Activated naive CD8-positive, alpha-beta T cell treated with anti-CD3 and anti-CD28 coated beads, Interleukin-2, amount 50 U/mL, for 24 hours (primary cell): Measurements from ENCODE around the gene AHCYL2.
"Not testable (repeated sequence)": the region's sequence is repeated elsewhere in the genome, so short reads cannot be mapped to it uniquely, and the experiment has no call there.

Source experiments
- ATAC-seq: fragments of 150-1000 bp; cut with Tn5 transposase; one replicate; pipeline ENCODE4 v1.10.0; 2021
- DNase-seq: peaks from one replicate; pipeline ENCODE4 v3.0.0; 2021
- H3K27ac Mint-ChIP-seq: one replicate; pipeline ENCODE4 v1.8.0; 2021; ENCODE audit warnings: mild to moderate bottlenecking, mixed read lengths
- H3K27me3 Mint-ChIP-seq: one replicate; pipeline ENCODE4 v1.8.0; 2021; ENCODE audit warnings: mixed read lengths
- H3K36me3 Mint-ChIP-seq: one replicate; pipeline ENCODE4 v1.8.0; 2021; ENCODE audit warnings: low read depth, mixed read lengths
- H3K4me1 Mint-ChIP-seq: one replicate; pipeline ENCODE4 v1.8.0; 2021; ENCODE audit warnings: mixed read lengths
- H3K4me3 Mint-ChIP-seq: one replicate; pipeline ENCODE4 v1.8.0; 2021; ENCODE audit warnings: mild to moderate bottlenecking, moderate library complexity, mixed read lengths
- H3K9me3 Mint-ChIP-seq: one replicate; pipeline ENCODE4 v1.8.0; 2021; ENCODE audit warnings: mixed read lengths

AHCYL2 gene

DNA sequence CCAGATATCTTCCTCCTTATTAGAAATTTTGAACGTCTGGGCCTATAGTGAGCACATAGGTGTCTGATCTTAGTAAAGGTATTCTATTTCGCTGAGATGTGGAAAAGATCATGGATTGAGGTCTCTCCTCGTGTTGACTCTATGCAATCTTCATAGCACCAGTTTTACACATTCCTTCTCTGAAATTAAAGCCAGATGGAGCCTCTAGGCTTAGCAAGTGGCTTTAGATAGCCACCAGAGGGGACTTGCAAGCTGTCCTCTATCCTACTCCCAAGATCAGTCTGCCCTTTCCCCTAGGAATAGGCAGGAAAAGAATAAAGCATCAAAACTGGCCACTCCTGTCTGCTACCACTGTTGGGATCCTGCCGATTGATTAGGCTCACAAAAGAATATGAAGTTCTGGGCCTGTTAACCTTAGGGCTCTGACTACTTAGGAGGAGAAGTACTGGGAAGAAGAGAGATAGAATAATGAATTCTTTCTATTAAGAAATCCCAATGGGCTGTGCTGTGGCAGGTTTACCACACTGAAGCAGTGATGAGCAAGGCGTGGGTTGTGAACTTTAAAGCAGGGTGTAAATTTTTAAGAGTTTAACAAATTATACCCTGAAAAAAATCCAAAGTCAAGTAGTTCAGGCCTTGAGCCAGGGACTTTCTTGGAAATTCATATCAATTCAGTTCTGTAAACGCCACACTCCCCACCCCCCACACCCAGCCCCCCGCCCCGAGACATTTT lies 207.2 kb downstream of the AHCYL2 start:
- Mint-ChIP-seq H3K27me3 (peaks cover 34% of the 10 kb centered on the region), H3K9me3 (no peaks in the 10 kb centered on the region), H3K4me3 (no peak overlapping the region), H3K27ac (no peak overlapping the region), H3K36me3 (peaks cover 17% of the 10 kb centered on the region), H3K4me1 (peaks cover 29% of the 10 kb centered on the region)
- ATAC-seq (no peak), DNase-seq (no peak)

DNA sequence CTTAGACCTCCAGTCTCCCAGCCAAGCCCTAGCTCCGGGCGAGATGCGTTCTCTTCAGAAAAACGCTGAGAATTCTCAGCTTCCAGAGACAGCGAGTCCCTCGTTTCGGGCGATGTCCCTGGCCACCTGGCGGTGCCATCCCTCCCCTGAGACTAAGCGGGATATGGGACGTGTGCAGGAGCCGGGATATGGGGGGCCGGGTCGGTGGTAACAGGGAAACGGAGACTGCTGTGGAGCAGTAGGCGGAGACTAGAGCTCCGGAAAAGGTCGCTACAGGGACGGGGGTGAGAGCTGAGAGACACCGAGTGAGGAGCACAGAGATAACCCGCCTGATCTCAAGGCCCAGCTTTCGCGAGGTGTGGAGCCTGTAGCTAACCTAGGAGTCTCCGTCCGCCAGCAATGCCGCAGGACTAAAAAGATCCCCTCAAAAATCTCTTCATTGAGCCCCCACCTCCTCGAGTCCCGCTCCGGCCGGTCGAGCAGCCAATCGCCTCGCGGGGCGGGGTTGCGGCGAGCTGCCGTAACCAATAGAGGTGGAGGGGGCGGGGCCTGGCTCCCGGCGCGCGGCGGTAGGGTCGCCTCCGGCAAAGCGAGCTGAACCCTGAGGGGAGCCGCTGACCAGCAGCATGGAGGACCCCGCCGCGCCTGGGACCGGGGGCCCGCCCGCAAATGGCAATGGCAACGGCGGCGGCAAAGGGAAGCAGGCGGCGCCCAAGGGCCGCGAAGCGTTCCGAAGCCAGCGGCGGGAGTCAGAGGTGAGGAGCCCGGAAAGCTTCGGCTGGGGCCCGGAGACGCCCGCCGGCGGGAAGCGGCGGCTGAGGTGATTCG lies 209.2 kb downstream of the AHCYL2 start, which contains the start of gene STRIP2:
TSS of gene STRIP2 (plus strand) at position 586 of the 828 bp plus-strand sequence. CDS start at position 627, 41 bp downstream.
- peaks cover 19% of the 10 kb centered on the region for H3K36me3 Mint-ChIP-seq
- peaks cover 34% of the 10 kb centered on the region for H3K27me3 Mint-ChIP-seq
- H3K4me3 Mint-ChIP-seq: peak within 1 kb of the TSS; percentile 89
- DNase-seq: peak; percentile 96
- peak; percentile 76 for ATAC-seq
- no peaks in the 10 kb centered on the region for H3K9me3 Mint-ChIP-seq
- peaks cover 45% of the 10 kb centered on the region for H3K4me1 Mint-ChIP-seq
- peak within 1 kb of the TSS; percentile 72 for H3K27ac Mint-ChIP-seq

DNA sequence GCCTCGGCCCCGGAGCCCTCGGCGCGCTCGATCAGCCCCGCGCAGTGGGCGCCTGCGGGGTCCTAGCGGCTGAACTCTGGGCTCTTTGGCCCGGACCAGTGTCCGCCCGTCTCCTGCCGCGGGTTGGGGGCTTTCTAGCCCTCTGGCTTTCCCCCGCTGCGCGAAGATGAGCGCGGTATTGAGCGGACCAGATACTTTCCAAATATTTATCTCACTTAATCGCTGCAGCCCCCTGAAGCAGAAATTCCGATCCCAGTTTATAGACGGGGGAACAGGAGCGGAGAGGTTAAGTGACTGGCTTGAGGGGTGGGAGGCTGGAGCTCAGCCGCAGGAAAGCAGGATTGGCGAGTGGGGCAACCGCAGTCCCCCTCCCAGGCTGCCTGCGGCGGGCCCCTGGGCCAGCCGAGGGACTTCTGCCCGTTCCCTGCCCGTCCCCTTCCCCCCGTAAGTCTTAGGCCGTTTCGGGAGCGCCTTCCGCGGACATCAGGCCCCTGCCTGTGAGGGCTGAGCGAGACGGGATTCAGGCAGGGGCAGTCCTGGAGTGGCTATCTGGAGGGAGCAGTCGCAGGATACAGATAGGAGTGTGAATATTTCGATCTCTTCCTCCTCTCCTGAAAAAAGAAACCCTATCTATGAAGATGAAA lies 210.0 kb downstream of the AHCYL2 start:
- peak; percentile 4 for DNase-seq
- Mint-ChIP-seq H3K36me3 (peaks cover 23% of the 10 kb centered on the region), H3K27me3 (peaks cover 34% of the 10 kb centered on the region), H3K27ac (peak overlapping the region; percentile 48), H3K4me1 (peaks cover 53% of the 10 kb centered on the region), H3K9me3 (no peaks in the 10 kb centered on the region), H3K4me3 (peak overlapping the region; percentile 89)
- ATAC-seq: no peak

- H3K36me3 Mint-ChIP-seq: peaks cover 29% of the 10 kb centered on the region
- H3K27me3 Mint-ChIP-seq: peaks cover 31% of the 10 kb centered on the region
- peak overlapping the region; percentile 89 for H3K4me3 Mint-ChIP-seq
- ATAC-seq (no peak), DNase-seq (no peak)
- H3K4me1 Mint-ChIP-seq: peaks cover 59% of the 10 kb centered on the region
- H3K9me3 Mint-ChIP-seq: no peaks in the 10 kb centered on the region
- peak overlapping the region; percentile 48 for H3K27ac Mint-ChIP-seq
These were observed 210.6 kb downstream of the AHCYL2 start for GRCh38 chr7:129435414-129435829.

GRCh38 chr7:129436335-129436923 lies 211.6 kb downstream of the AHCYL2 start:
- Mint-ChIP-seq H3K4me3 (peak overlapping the region; percentile 89), H3K9me3 (no peaks in the 10 kb centered on the region), H3K36me3 (peaks cover 36% of the 10 kb centered on the region), H3K4me1 (peaks cover 62% of the 10 kb centered on the region), H3K27me3 (peaks cover 31% of the 10 kb centered on the region), H3K27ac (no peak overlapping the region)
- no peak for DNase-seq
- no peak for ATAC-seq

DNA sequence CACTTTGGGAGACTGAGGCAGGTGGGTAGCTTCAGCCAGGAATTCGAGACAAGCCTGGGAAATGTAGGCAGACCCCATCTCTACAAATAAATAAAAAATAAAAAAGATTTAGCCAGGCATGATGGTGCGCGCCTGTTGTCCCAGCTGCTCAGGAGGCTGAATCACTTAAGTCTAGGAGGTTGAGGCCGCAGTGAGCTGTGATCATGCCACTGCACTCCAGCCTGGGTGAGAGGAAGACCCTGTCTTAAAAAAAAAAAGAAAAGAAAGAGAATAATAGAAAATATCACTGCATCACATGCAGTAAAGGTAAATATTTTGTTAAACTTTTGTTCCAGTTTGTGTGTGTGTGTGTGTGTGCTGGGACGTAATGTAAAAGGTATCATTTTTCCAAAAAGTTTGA lies 212.4 kb downstream of the AHCYL2 start:
- Mint-ChIP-seq H3K36me3 (peaks cover 40% of the 10 kb centered on the region), H3K4me1 (peaks cover 62% of the 10 kb centered on the region), H3K27ac (no peak overlapping the region), H3K9me3 (no peaks in the 10 kb centered on the region), H3K27me3 (peaks cover 26% of the 10 kb centered on the region), H3K4me3 (peak overlapping the region; percentile 14)
- DNase-seq (no peak), ATAC-seq (no peak)

DNA sequence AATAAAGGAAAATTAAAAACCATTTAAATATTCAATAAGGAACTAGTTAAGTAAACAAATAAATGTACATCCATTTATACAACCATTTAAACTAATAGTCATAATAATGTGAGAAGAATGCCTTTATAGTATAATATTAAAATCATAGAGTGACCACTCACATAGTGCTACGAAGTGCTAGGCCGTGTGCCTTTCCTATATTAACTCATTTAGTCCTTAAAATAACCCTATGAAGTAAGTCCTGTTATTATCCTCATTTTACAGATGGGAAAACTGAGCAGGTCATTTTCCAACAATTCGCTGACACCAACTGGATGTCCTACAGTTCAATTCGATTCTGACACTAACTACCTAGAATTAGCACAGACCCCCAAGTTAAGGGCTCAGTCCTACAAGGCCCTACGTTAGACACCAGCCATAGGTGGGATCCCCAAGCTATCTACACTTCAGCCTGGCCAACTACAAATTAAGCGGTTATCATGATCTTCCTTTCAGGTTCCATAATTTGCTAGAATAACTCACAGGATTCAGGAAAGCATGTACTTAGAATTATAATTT lies 213.5 kb downstream of the AHCYL2 start:
- no peaks in the 10 kb centered on the region for H3K9me3 Mint-ChIP-seq
- peak overlapping the region; percentile 98 for H3K27ac Mint-ChIP-seq
- H3K4me3 Mint-ChIP-seq: peak overlapping the region; percentile 57
- no peak for DNase-seq
- H3K36me3 Mint-ChIP-seq: peaks cover 47% of the 10 kb centered on the region
- ATAC-seq: no peak
- peaks cover 54% of the 10 kb centered on the region for H3K4me1 Mint-ChIP-seq
- peaks cover 17% of the 10 kb centered on the region for H3K27me3 Mint-ChIP-seq

DNA sequence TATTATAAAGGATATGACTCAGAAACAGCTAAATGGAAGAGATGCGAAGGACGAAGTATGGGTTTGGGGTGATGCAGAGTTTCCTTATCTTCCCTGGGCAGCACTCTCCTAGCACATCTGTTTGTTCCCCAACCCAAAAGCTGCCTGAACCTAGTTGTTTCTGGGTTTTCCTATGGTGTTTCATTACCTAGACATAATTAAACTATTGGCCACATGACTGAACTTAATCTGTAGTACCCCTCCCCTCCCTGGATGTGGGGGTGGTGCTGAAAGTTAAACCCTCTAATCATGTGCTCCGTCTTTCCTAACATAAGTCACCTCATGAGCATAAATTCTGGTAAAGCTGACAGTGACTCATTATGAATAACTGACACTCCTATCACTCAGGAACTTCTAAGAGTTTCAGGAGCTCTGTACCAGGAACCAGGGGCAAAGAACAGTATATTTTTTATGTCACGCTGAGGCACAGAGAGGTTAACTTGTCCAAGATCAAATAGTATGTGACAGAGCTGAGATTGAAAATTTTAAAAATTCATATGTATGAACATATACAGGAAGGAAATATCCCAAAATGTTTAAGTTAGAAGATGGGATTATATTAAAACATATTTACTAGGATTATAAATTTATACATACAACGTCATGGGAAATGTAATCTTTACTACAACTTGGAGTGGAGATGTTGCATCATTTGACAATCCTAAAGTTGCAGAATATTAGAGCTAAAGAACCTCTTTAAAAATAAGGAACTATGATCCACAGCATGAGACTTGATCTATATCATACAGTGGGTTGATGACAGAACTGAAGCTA lies 214.2 kb downstream of the AHCYL2 start:
- peak; percentile 79 for ATAC-seq
- Mint-ChIP-seq H3K27ac (peak overlapping the region; percentile 98), H3K4me1 (peaks cover 52% of the 10 kb centered on the region), H3K4me3 (peak overlapping the region; percentile 57), H3K27me3 (peaks cover 17% of the 10 kb centered on the region), H3K36me3 (peaks cover 53% of the 10 kb centered on the region), H3K9me3 (no peaks in the 10 kb centered on the region)
- peak; percentile 57 for DNase-seq

GRCh38 chr7:129439963-129440625 lies 215.3 kb downstream of the AHCYL2 start:
- Mint-ChIP-seq H3K27me3 (peaks cover 15% of the 10 kb centered on the region), H3K4me3 (peak overlapping the region; percentile 57), H3K36me3 (peaks cover 62% of the 10 kb centered on the region), H3K9me3 (no peaks in the 10 kb centered on the region), H3K4me1 (peaks cover 50% of the 10 kb centered on the region), H3K27ac (peak overlapping the region; percentile 98)
- no peak for DNase-seq
- ATAC-seq: no peak

DNA sequence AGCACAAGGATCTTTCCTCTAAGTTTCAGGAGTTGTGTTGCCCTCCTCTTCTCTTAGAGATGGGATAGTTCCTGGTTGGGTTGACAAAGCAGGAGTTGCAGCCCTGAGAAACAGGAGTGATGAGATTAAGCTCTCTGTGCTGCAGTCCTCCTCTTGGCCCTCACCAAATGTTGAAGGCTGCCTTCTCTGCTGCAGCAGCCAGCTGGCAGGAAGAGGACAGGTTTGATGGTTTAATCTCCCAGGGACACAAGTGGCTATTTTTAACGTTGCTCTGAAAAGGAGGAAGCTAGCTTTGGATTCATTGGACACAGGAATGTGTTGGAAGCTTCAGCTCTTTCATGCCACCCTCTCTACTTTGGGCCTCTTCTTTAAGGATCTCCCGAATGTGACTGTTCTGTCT lies 218.8 kb downstream of the AHCYL2 start:
- Mint-ChIP-seq H3K9me3 (peaks cover 2% of the 10 kb centered on the region), H3K36me3 (peaks cover 77% of the 10 kb centered on the region)
- no peak for DNase-seq

GRCh38 chr7:129444776-129445175 lies 219.9 kb downstream of the AHCYL2 start:
- H3K4me3 Mint-ChIP-seq, H3K27me3 Mint-ChIP-seq, DNase-seq, H3K27ac Mint-ChIP-seq, H3K9me3 Mint-ChIP-seq, ATAC-seq: not testable (repeated sequence)
- Mint-ChIP-seq H3K36me3 (peaks cover 84% of the 10 kb centered on the region), H3K4me1 (peaks cover 10% of the 10 kb centered on the region)

More for the DNA sequence above, 218.8 kb downstream of the AHCYL2 start:
- no peaks in the 10 kb centered on the region for H3K27me3 Mint-ChIP-seq
- peaks cover 22% of the 10 kb centered on the region for H3K4me1 Mint-ChIP-seq
- H3K27ac Mint-ChIP-seq: no peak overlapping the region
- no peak overlapping the region for H3K4me3 Mint-ChIP-seq
- no peak for ATAC-seq

DNA sequence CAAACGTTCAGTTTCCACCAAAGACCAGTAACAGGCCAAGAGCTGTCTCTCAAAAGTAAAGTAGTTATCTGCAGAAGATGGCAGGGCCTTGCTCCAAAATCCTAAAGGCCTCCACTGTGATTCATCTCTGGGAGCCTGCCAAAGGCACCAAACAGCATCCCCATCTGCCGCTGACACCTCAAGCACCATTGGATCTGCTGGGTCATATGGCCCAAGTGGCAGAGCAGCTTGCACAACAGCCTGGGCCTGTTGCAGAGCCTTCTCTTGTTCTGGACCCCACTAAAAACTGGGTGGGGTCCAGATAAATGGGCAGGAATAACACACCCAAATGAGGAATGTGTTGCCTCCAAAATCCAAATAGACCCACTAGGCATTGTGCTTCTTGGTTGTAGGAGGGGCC lies 222.1 kb downstream of the AHCYL2 start:
- not testable (repeated sequence) for DNase-seq, H3K9me3 Mint-ChIP-seq, H3K27me3 Mint-ChIP-seq, H3K4me1 Mint-ChIP-seq, H3K4me3 Mint-ChIP-seq, H3K27ac Mint-ChIP-seq, ATAC-seq
- H3K36me3 Mint-ChIP-seq: peaks cover 83% of the 10 kb centered on the region

GRCh38 chr7:129447445-129447844 lies 222.6 kb downstream of the AHCYL2 start:
- not testable (repeated sequence) for H3K9me3 Mint-ChIP-seq, H3K4me1 Mint-ChIP-seq, H3K4me3 Mint-ChIP-seq, DNase-seq, H3K27me3 Mint-ChIP-seq, ATAC-seq, H3K27ac Mint-ChIP-seq
- H3K36me3 Mint-ChIP-seq: peaks cover 86% of the 10 kb centered on the region
